ENCODE measurements around the gene TUBE1. TPM values are rescaled to one million over a fixed set of nuclear protein-coding genes. Genes with fewer than 3 reads are reported as not detected.

TUBE1 gene
- total and polyA plus RNA-seq, 2 donors (not counting 3 experiments of a cell fraction or from before 2014, with no cell fraction given): 6.7 to 15.8 TPM

- ChIA-PET CTCF (interaction anchor here (1.1 kb wide), 1 partner anchor 20 kb away, joined by 3 read pairs; no protein-coding TSS in a partner anchor), POLR2A (no interaction called here)
- peaks cover 48 to 71% of the 10 kb centered on the region in 2 experiments for H3K36me3 ChIP-seq (ENCODE audit: control insufficient read depth in 2 of 2, extremely low read depth in 1 of 2, insufficient read depth in 2 of 2, low read length in 2 of 2)
- H4K20me1 ChIP-seq (replicated peaks; ENCODE audit: control insufficient read depth, extremely low read depth, insufficient read depth, low read length): no peaks in the 10 kb centered on the region
- H3K9me1 ChIP-seq (replicated peaks; ENCODE audit: control insufficient read depth, extremely low read depth, insufficient read depth, low read length): no peaks in the 10 kb centered on the region
- intact Hi-C loops (cut with micrococcal nuclease) (no loop called here), dilution Hi-C loops (cut with MboI; ENCODE audit: extremely low pct_ligation_motif_present, low sequenced_read_pairs) (no loop called here)
- H3K9me3 ChIP-seq (replicated peaks; ENCODE audit: control insufficient read depth, insufficient read depth, low read length): no peaks in the 10 kb centered on the region
- H3K4me1 ChIP-seq (ENCODE audit: control insufficient read depth, extremely low read depth, insufficient read depth, low read length): peaks cover 9% of the 10 kb centered on the region
- BruUV-seq (replicated peaks): no TSS peak
- no peak overlapping the region for H3K27ac ChIP-seq (ENCODE audit: insufficient read depth, low read depth, low read length)
- no peak overlapping the region for H3K4me2 ChIP-seq (ENCODE audit: insufficient read depth, low read length)
- no peaks in the 10 kb centered on the region for H3K79me2 ChIP-seq (ENCODE audit: control insufficient read depth, insufficient read depth, low read length)
- no peak overlapping the region for H3K9ac ChIP-seq (replicated peaks; ENCODE audit: extremely low read depth, insufficient read depth, low read length)
- H3K4me3 ChIP-seq (replicated peaks in 1 of 3; ENCODE audit: insufficient read depth in 1 of 3, low read depth in 1 of 3, low read length in 3 of 3): no peak overlapping the region
- no peak overlapping the region for H2AFZ ChIP-seq (ENCODE audit: low read depth, low read length)
- FAIRE-seq (no peak), DNase-seq (ENCODE audit: low read depth, low spot score) (no peak)
- TF ChIP-seq JUN (IDR thresholded peaks at IDR 0.05; ENCODE audit: borderline replicate concordance, insufficient read depth, insufficient read length, low read depth): no peak
- TF ChIP-seq GATA2 (IDR thresholded peaks at IDR 0.05; ENCODE audit: insufficient read depth, insufficient read length, low read depth, low read length): no peak
- no peak for TF ChIP-seq MAX (IDR thresholded peaks at IDR 0.05; ENCODE audit: insufficient read depth, insufficient read length)
- TF ChIP-seq FOS (IDR thresholded peaks at IDR 0.05; ENCODE audit: borderline replicate concordance, insufficient read depth, low read length): no peak
- TF ChIP-seq MYC (IDR thresholded peaks at IDR 0.05; ENCODE audit: low read depth, low read length): no peak
- no peak for TF ChIP-seq POLR2A (IDR thresholded peaks at IDR 0.05; ENCODE audit: low read depth, low read length)
- no peak for TF ChIP-seq CTCF (IDR thresholded peaks at IDR 0.05; ENCODE audit: extremely low read depth in 1 of 2, insufficient read depth in 1 of 2, low read depth in 1 of 2, low read length in 2 of 2)
- TF ChIP-seq EZH2 (IDR thresholded peaks at IDR 0.05; ENCODE audit: borderline replicate concordance, low read depth, low read length, severe bottlenecking): no peak
- no peak for TF ChIP-seq POLR2AphosphoS5 (IDR thresholded peaks at IDR 0.05; ENCODE audit: insufficient read depth, low read depth, low read length)
- no peaks in the 10 kb centered on the region for H3K27me3 ChIP-seq (ENCODE audit: control insufficient read depth in 2 of 2, insufficient read depth in 2 of 2, low read length in 2 of 2)
Measured at GRCh38 chr6:112122756-112123155, 35.5 kb upstream of the TUBE1 start.

Measured in endothelial cell of umbilical vein (primary cell).